Right lobe of liver (tissue), 6 donors: ENCODE results near the gene PMS1. TPM values are rescaled to one million over a fixed set of nuclear protein-coding genes. Genes with fewer than 3 reads are reported as not detected.

Experiments
- ATAC-seq, 4 donors: fragments of 200-7000 bp; cut with Tn5 transposase; one replicate each; pipeline ENCODE4 v1.9.1; 2020; ENCODE audit warnings: mild to moderate bottlenecking in 4 of 4, moderate library complexity in 4 of 4
- DNase-seq, 3 donors: peaks; one replicate each; pipeline ENCODE4 v3.0.0-alpha.2; 2020
- H3K27ac ChIP-seq, 3 donors: fragments of 200-600 bp; one replicate each; pipeline ENCODE4 v1.8.0; 2022
- H3K27me3 ChIP-seq, 2 donors: fragments of 200-600 bp; one replicate each; pipeline ENCODE4 v1.8.0; 2022
- H3K36me3 ChIP-seq, 4 donors: fragments of 200-600 bp; sonication (generic) in 1 of 4; one replicate each; pipeline versions ENCODE4 v1.5.1 to v1.8.0; 2017 to 2022; ENCODE audit warnings: control low read depth in 1 of 4
- H3K4me1 ChIP-seq, 4 donors: fragments of 200-600 bp; sonication (generic) in 1 of 4; one replicate each; pipeline versions ENCODE4 v1.5.1 to v1.8.0; 2017 to 2022; ENCODE audit warnings: control low read depth in 1 of 4
- H3K4me3 ChIP-seq, 3 donors: fragments of 200-600 bp; one replicate each; pipeline ENCODE4 v1.8.0; 2022
- H3K9me3 ChIP-seq, 4 donors: fragments of 200-600 bp; sonication (generic) in 1 of 4; one replicate each; pipeline versions ENCODE4 v1.5.1 to v1.8.0; 2017 to 2022; ENCODE audit warnings: control low read depth in 1 of 4
- CTCF ChIP-seq, 4 donors: fragments of 200-600 bp in 3 of 4; fragments of 450-650 bp in 1 of 4; IDR thresholded peaks; one replicate each; pipeline versions ENCODE4 v1.5.1 to v1.8.0; 2016 to 2022; ENCODE audit warnings: antibody characterized with exemption in 4 of 4, mild to moderate bottlenecking in 2 of 4
- POLR2A ChIP-seq: fragments of 450-650 bp; IDR thresholded peaks from one replicate; pipeline ENCODE4 v1.6.1; 2017; ENCODE audit warnings: antibody characterized with exemption, mild to moderate bottlenecking
- WGBS: methylation state at CpG from one replicate; pipeline ENCODE4 v1.1.6; 2018; ENCODE audit warnings: low coverage, low lambda C conversion rate; ENCODE audit not compliant: insufficient coverage; ENCODE audit errors: missing lambda C conversion rate; 5-methylcytosine and 5-hydroxymethylcytosine counted together
- intact Hi-C, 2 donors: fragments of 100-400 bp; cut with DNase I; formaldehyde crosslinking; loops; one replicate each; pipeline versions ENCODE4 v1.11.2 to v1.14.1; 2022
- total RNA-seq, 6 experiments: library from RNA; depleted of rRNA in 2 of 6; stranded (reverse); fragments of >200 nt in 2 of 6; fragmentation: NEBNext Ultra II Directional in 3 of 6; extraction: Animal tissue kit (Norgen Biotek cat#: 25700) in 3 of 6; gene quantifications; one replicate each; pipeline versions ENCODE4 v1.1.0 to v1.2.4, GENCODE V29; 2016 to 2023
- donor health status: DM: no; HTN: yes; CAD: no.
- donor health status: DM: no; HTN: no; CAD: no.
- donor health status: DM: no; HTN: no; CAD: no.
- donor health status: DM: no; HTN: yes; CAD: no.
- donor health status: DM: no; HTN: yes; CAD: no.

PMS1 gene
- total RNA-seq, 6 experiments from 2014 or later, result 8.1 to 9.5 (median 8.4) TPM

- no peaks in the 10 kb centered on the region for H3K27me3 ChIP-seq
- ATAC-seq (no peak), DNase-seq (no peak)
- H3K9me3 ChIP-seq, result no peaks in the 10 kb centered on the region
- H3K27ac ChIP-seq, result no peak overlapping the region
- H3K4me3 ChIP-seq, result no peak overlapping the region
- H3K36me3 ChIP-seq, result peaks cover 0 to 9% (median 0%) of the 10 kb centered on the region in 4 donors
- intact Hi-C loops, result no loop called here
- no peaks in the 10 kb centered on the region for H3K4me1 ChIP-seq
- WGBS, result 64% methylated on average over 1 of the region's 1 CpG
- no peak for TF ChIP-seq POLR2A
- no peak for TF ChIP-seq CTCF (IDR thresholded peaks at IDR 0.05)
Measured at GRCh38 chr2:189851174-189851826, 67.0 kb downstream of the PMS1 start.

GRCh38 chr2:189854187-189854586, 69.9 kb downstream of the PMS1 start:
- ATAC-seq (no peak), DNase-seq (no peak)
- 97% methylated on average over 3 of the region's 3 CpGs for WGBS
- Histone ChIP-seq H3K4me3 (no peak overlapping the region), H3K27me3 (no peaks in the 10 kb centered on the region), H3K4me1 (no peaks in the 10 kb centered on the region), H3K27ac (no peak overlapping the region), H3K36me3 (peaks cover 0 to 9% (median 0%) of the 10 kb centered on the region in 4 donors), H3K9me3 (no peaks in the 10 kb centered on the region)
- TF ChIP-seq CTCF (IDR thresholded peaks at IDR 0.05), result no peak
- no peak for TF ChIP-seq POLR2A
- intact Hi-C loops, result no loop called here

- Histone ChIP-seq H3K4me3 (no peak overlapping the region), H3K27me3 (no peaks in the 10 kb centered on the region), H3K9me3 (no peaks in the 10 kb centered on the region), H3K36me3 (peaks cover 0 to 9% (median 0%) of the 10 kb centered on the region in 4 donors), H3K27ac (no peak overlapping the region), H3K4me1 (no peaks in the 10 kb centered on the region)
- DNase-seq (no peak), ATAC-seq (no peak)
- intact Hi-C loops, result no loop called here
- 94% methylated on average over 3 of the region's 3 CpGs for WGBS
- no peak for TF ChIP-seq CTCF (IDR thresholded peaks at IDR 0.05)
- no peak for TF ChIP-seq POLR2A
Measured at GRCh38 chr2:189854940-189855339, 70.7 kb downstream of the PMS1 start.

GRCh38 chr2:189858291-189858690, 74.0 kb downstream of the PMS1 start:
- no peak overlapping the region for H3K27ac ChIP-seq
- no peak overlapping the region for H3K4me3 ChIP-seq
- H3K27me3 ChIP-seq, result no peaks in the 10 kb centered on the region
- intact Hi-C loops, result no loop called here
- H3K36me3 ChIP-seq, result peaks cover 0 to 9% (median 0%) of the 10 kb centered on the region in 4 donors
- H3K9me3 ChIP-seq, result no peaks in the 10 kb centered on the region
- no peak for TF ChIP-seq POLR2A
- no peak for TF ChIP-seq CTCF (IDR thresholded peaks at IDR 0.05)
- no peaks in the 10 kb centered on the region for H3K4me1 ChIP-seq
- 80% methylated on average over 1 of the region's 1 CpG for WGBS
- DNase-seq, result no peak
- ATAC-seq, result no peak

GRCh38 chr2:189860161-189860560, 75.9 kb downstream of the PMS1 start:
- H3K27me3 ChIP-seq, result no peaks in the 10 kb centered on the region
- H3K4me1 ChIP-seq, result no peaks in the 10 kb centered on the region
- intact Hi-C loops, result no loop called here
- peaks cover 0 to under 1% (median 0%) of the 10 kb centered on the region in 4 donors for H3K36me3 ChIP-seq
- H3K9me3 ChIP-seq, result no peaks in the 10 kb centered on the region
- ATAC-seq, result no peak
- TF ChIP-seq CTCF (IDR thresholded peaks at IDR 0.05) (no peak), POLR2A (no peak)
- no peak for DNase-seq
- no peak overlapping the region for H3K27ac ChIP-seq
- H3K4me3 ChIP-seq, result no peak overlapping the region
